Measurements from ENCODE around the gene PPP2R2B.

The PPP2R2B gene

GRCh38 chr5:146706321-146706972 lies 172.1 kb downstream of the PPP2R2B start:
- in situ Hi-C loops (cut with HindIII; ENCODE audit: low sequenced_read_pairs) = no loop called here
- TF ChIP-seq CTCF (IDR thresholded peaks at IDR 0.05; ENCODE audit: low read depth, low read length) = peak; percentile 5
- no peak overlapping the region for H3K4me3 ChIP-seq (ENCODE audit: low read depth, low read length)
- DNase-seq (ENCODE audit: low read depth, low spot score) = no peak

GRCh38 chr5:146704949-146705665 lies 173.4 kb downstream of the PPP2R2B start:
- TF ChIP-seq CTCF (IDR thresholded peaks at IDR 0.05; ENCODE audit: low read depth, low read length) = no peak
- in situ Hi-C loops (cut with HindIII; ENCODE audit: low sequenced_read_pairs) = no loop called here
- H3K4me3 ChIP-seq (ENCODE audit: low read depth, low read length) = no peak overlapping the region
- DNase-seq (ENCODE audit: low read depth, low spot score) = no peak

- in situ Hi-C loops (cut with HindIII; ENCODE audit: low sequenced_read_pairs) = no loop called here
- no peak for TF ChIP-seq CTCF (IDR thresholded peaks at IDR 0.05; ENCODE audit: low read depth, low read length)
- H3K4me3 ChIP-seq (ENCODE audit: low read depth, low read length) = no peak overlapping the region
- DNase-seq (ENCODE audit: low read depth, low spot score) = no peak
Measured at GRCh38 chr5:146703899-146704298, 174.7 kb downstream of the PPP2R2B start.

- H3K4me3 ChIP-seq (ENCODE audit: low read depth, low read length) = no peak overlapping the region
- TF ChIP-seq CTCF (IDR thresholded peaks at IDR 0.05; ENCODE audit: low read depth, low read length) = no peak
- in situ Hi-C loops (cut with HindIII; ENCODE audit: low sequenced_read_pairs) = no loop called here
- no peak for DNase-seq (ENCODE audit: low read depth, low spot score)
Measured at GRCh38 chr5:146703499-146703898, 175.1 kb downstream of the PPP2R2B start.

- in situ Hi-C loops (cut with HindIII; ENCODE audit: low sequenced_read_pairs) = no loop called here
- no peak for DNase-seq (ENCODE audit: low read depth, low spot score)
Measured at GRCh38 chr5:146699664-146700418, 178.7 kb downstream of the PPP2R2B start.

More at GRCh38 chr5:146699664-146700418, 178.7 kb downstream of the PPP2R2B start:
- H3K4me3 ChIP-seq (ENCODE audit: low read depth, low read length) = no peak overlapping the region
- no peak for TF ChIP-seq CTCF (IDR thresholded peaks at IDR 0.05; ENCODE audit: low read depth, low read length)
